HFFc6 (cell line): ENCODE data around the gene GPC6. TPM values are rescaled to one million over a fixed set of nuclear protein-coding genes. Genes with fewer than 3 reads are reported as not detected.

ENCODE experiments used
- DNase-seq: peaks from one replicate; pipeline ENCODE4 v3.0.0-alpha.2; 2018
- H3K27ac Mint-ChIP-seq: 2 replicates; pipeline ENCODE4 v1.8.0; 2020; ENCODE audit warnings: mild to moderate bottlenecking, mixed read lengths
- H3K27me3 Mint-ChIP-seq: 2 replicates; pipeline ENCODE4 v1.8.0; 2021; ENCODE audit warnings: mild to moderate bottlenecking, moderate library complexity, mixed read lengths; ENCODE audit not compliant: insufficient read depth
- H3K36me3 Mint-ChIP-seq: 2 replicates; pipeline ENCODE4 v1.8.0; 2021; ENCODE audit warnings: low read depth, mixed read lengths
- H3K4me1 Mint-ChIP-seq: 2 replicates; pipeline ENCODE4 v1.8.0; 2020; ENCODE audit warnings: low read depth, mixed read lengths
- H3K4me3 Mint-ChIP-seq: 2 replicates; pipeline ENCODE4 v1.8.0; 2020; ENCODE audit warnings: mild to moderate bottlenecking, moderate library complexity, mixed read lengths
- H3K9me3 Mint-ChIP-seq: 2 replicates; pipeline ENCODE4 v1.8.0; 2020; ENCODE audit warnings: mild to moderate bottlenecking, mixed read lengths
- CTCF ChIP-seq: fragments of 200-600 bp; sonication (generic); IDR thresholded peaks from 2 replicates; pipeline ENCODE4 v1.5.0; 2021; ENCODE audit warnings: antibody characterized with exemption, mild to moderate bottlenecking
- total RNA-seq, 6 experiments: library from RNA; stranded (reverse); fragmentation: NEBNext Ultra II Directional; extraction: Animal tissue kit (Norgen Biotek cat#: 25700); gene quantifications; 2 replicates in 1 of 6; 3 replicates in 5 of 6; pipeline ENCODE4 v1.2.3, GENCODE V29; 2021

Gene GPC6
- total RNA-seq, 6 experiments from 2014 or later: 3.0 to 5.3 (median 4.4) TPM

GRCh38 chr13:93847162-93847561, 620.6 kb downstream of the GPC6 start:
- Mint-ChIP-seq H3K27me3 (no peaks in the 10 kb centered on the region), H3K4me3 (peak overlapping the region; percentile 51), H3K9me3 (no peaks in the 10 kb centered on the region), H3K36me3 (peaks cover 9% of the 10 kb centered on the region; the same call in 1 of the 2 replicates), H3K4me1 (peaks cover 19% of the 10 kb centered on the region), H3K27ac (peak overlapping the region; percentile 80)
- TF ChIP-seq CTCF: no peak
- DNase-seq: peak; percentile 76

GRCh38 chr13:93848247-93848646, 621.6 kb downstream of the GPC6 start:
- no peaks in the 10 kb centered on the region for H3K9me3 Mint-ChIP-seq
- peaks cover 19% of the 10 kb centered on the region for H3K4me1 Mint-ChIP-seq

GRCh38 chr13:93851236-93851635, 624.6 kb downstream of the GPC6 start:
- H3K4me1 Mint-ChIP-seq: peaks cover 19% of the 10 kb centered on the region

More at GRCh38 chr13:93848247-93848646, 621.6 kb downstream of the GPC6 start:
- Mint-ChIP-seq H3K36me3 (peaks cover 9% of the 10 kb centered on the region; the same call in 1 of the 2 replicates), H3K27ac (no peak overlapping the region), H3K4me3 (no peak overlapping the region), H3K27me3 (no peaks in the 10 kb centered on the region)
- no peak for TF ChIP-seq CTCF
- DNase-seq: no peak

GRCh38 chr13:93853912-93854311, 627.3 kb downstream of the GPC6 start:
- no peaks in the 10 kb centered on the region for H3K36me3 Mint-ChIP-seq
- no peaks in the 10 kb centered on the region for H3K9me3 Mint-ChIP-seq
- no peak overlapping the region for H3K4me3 Mint-ChIP-seq
- no peak overlapping the region for H3K27ac Mint-ChIP-seq
- H3K27me3 Mint-ChIP-seq: no peaks in the 10 kb centered on the region
- no peak for TF ChIP-seq CTCF
- DNase-seq: no peak
- peaks cover 17% of the 10 kb centered on the region for H3K4me1 Mint-ChIP-seq

More at GRCh38 chr13:93851236-93851635, 624.6 kb downstream of the GPC6 start:
- no peaks in the 10 kb centered on the region for H3K27me3 Mint-ChIP-seq
- peaks cover 9% of the 10 kb centered on the region; the same call in 1 of the 2 replicates for H3K36me3 Mint-ChIP-seq
- DNase-seq: no peak
- TF ChIP-seq CTCF: no peak
- H3K9me3 Mint-ChIP-seq: no peaks in the 10 kb centered on the region
- H3K27ac Mint-ChIP-seq: no peak overlapping the region
- H3K4me3 Mint-ChIP-seq: no peak overlapping the region

- Mint-ChIP-seq H3K4me3 (no peak overlapping the region), H3K4me1 (peaks cover 44% of the 10 kb centered on the region), H3K27ac (no peak overlapping the region), H3K36me3 (no peaks in the 10 kb centered on the region), H3K9me3 (no peaks in the 10 kb centered on the region), H3K27me3 (no peaks in the 10 kb centered on the region)
- no peak for DNase-seq
- no peak for TF ChIP-seq CTCF
Observed at GRCh38 chr13:93857126-93857525, 630.5 kb downstream of the GPC6 start.

- H3K4me1 Mint-ChIP-seq: peaks cover 62% of the 10 kb centered on the region
Observed at GRCh38 chr13:93859716-93860115, 633.1 kb downstream of the GPC6 start.

More at GRCh38 chr13:93859716-93860115, 633.1 kb downstream of the GPC6 start:
- no peaks in the 10 kb centered on the region for H3K9me3 Mint-ChIP-seq
- TF ChIP-seq CTCF: no peak
- DNase-seq: peak; percentile 3
- no peaks in the 10 kb centered on the region for H3K27me3 Mint-ChIP-seq
- H3K27ac Mint-ChIP-seq: peak overlapping the region; percentile 3; the same call in 1 of the 2 replicates
- no peak overlapping the region for H3K4me3 Mint-ChIP-seq
- H3K36me3 Mint-ChIP-seq: no peaks in the 10 kb centered on the region
